HEK293T (cell line): ENCODE results near the gene PLEKHD1.

Source experiments
- ARNT ChIP-seq: fragments of 450-650 bp; IDR thresholded peaks from 2 replicates; pipeline ENCODE4 v1.6.1; 2017; ENCODE audit warnings: mild to moderate bottlenecking
- BHLHE40 ChIP-seq: fragments of 450-650 bp; IDR thresholded peaks from 2 replicates; pipeline ENCODE4 v1.6.1; 2016; ENCODE audit warnings: mild to moderate bottlenecking, moderate library complexity, borderline replicate concordance
- ELF4 ChIP-seq: fragments of 450-650 bp; IDR thresholded peaks from 2 replicates; pipeline ENCODE4 v1.6.1; 2017; ENCODE audit warnings: antibody characterized with exemption
- FOXA1 ChIP-seq: fragments of 450-650 bp; IDR thresholded peaks from 2 replicates; pipeline ENCODE4 v1.6.1; 2016; ENCODE audit warnings: mild to moderate bottlenecking
- FOXK2 ChIP-seq: fragments of 450-650 bp; IDR thresholded peaks from 2 replicates; pipeline ENCODE4 v1.6.1; 2016; ENCODE audit warnings: mild to moderate bottlenecking
- FOXM1 ChIP-seq: fragments of 450-650 bp; IDR thresholded peaks from 2 replicates; pipeline ENCODE4 v1.6.1; 2017; ENCODE audit warnings: mild to moderate bottlenecking, borderline replicate concordance
- LEF1 ChIP-seq: fragments of 450-650 bp; IDR thresholded peaks from 2 replicates; pipeline ENCODE4 v1.6.1; 2017; ENCODE audit warnings: mild to moderate bottlenecking, borderline replicate concordance
- SP1 ChIP-seq: fragments of 450-650 bp; IDR thresholded peaks from 2 replicates; pipeline ENCODE4 v1.6.1; 2017
- TARDBP ChIP-seq: fragments of 450-650 bp; IDR thresholded peaks from 2 replicates; pipeline ENCODE4 v1.6.1; 2016

- TF ChIP-seq ELF4 (no peak), FOXM1 (no peak), ARNT (no peak), TARDBP (no peak), FOXK2 (no peak), FOXA1 (no peak), BHLHE40 (no peak), LEF1 (no peak), SP1 (no peak)
These were observed 52.4 kb downstream of the PLEKHD1 start for GRCh38 chr14:69536971-69537370.
